GM12878 (cell line): ENCODE data around the gene AKAP13. TPM values are rescaled to one million over a fixed set of nuclear protein-coding genes. Genes with fewer than 3 reads are reported as not detected.

Experiments used
- BACH1 ChIP-seq: fragments of 450-650 bp; IDR thresholded peaks from 2 replicates; pipeline ENCODE4 v1.6.1; 2017; ENCODE audit warnings: mild to moderate bottlenecking, borderline replicate concordance
- CBFB ChIP-seq: IDR thresholded peaks from 2 replicates; pipeline ENCODE4 v1.6.1; 2016; ENCODE audit warnings: antibody characterized with exemption, low read depth
- CHD1 ChIP-seq: IDR thresholded peaks from 2 replicates; pipeline ENCODE4 v1.6.1; 2012; ENCODE audit warnings: low read depth, low read length, improper control_type of control experiment
- CHD2 ChIP-seq: IDR thresholded peaks from 2 replicates; pipeline ENCODE4 v1.6.1; 2011; ENCODE audit warnings: low read depth, low read length, improper control_type of control experiment, borderline replicate concordance
- E4F1 ChIP-seq: fragments of 450-650 bp; IDR thresholded peaks from 2 replicates; pipeline ENCODE4 v1.6.1; 2018; ENCODE audit warnings: borderline replicate concordance, mild to moderate bottlenecking; ENCODE audit not compliant: partially characterized antibody
- NFYA ChIP-seq: IDR thresholded peaks from 2 replicates; pipeline ENCODE4 v1.6.1; 2011; ENCODE audit warnings: low read depth, mild to moderate bottlenecking, low read length, improper control_type of control experiment, borderline replicate concordance
- NFYB ChIP-seq: IDR thresholded peaks from 2 replicates; pipeline ENCODE4 v1.6.1; 2011; ENCODE audit warnings: low read depth, mild to moderate bottlenecking, low read length, improper control_type of control experiment, moderate library complexity; ENCODE audit not compliant: insufficient read depth
- POLR2AphosphoS2 ChIP-seq: IDR thresholded peaks from 2 replicates; pipeline ENCODE4 v1.6.1; 2011; ENCODE audit warnings: low read depth, mild to moderate bottlenecking, low read length, improper control_type of control experiment, moderate library complexity
- POLR2AphosphoS5 ChIP-seq: IDR thresholded peaks from 2 replicates; pipeline ENCODE4 v1.6.1; 2011; ENCODE audit warnings: mild to moderate bottlenecking, low read length, inconsistent platforms
- POU2F2 ChIP-seq: IDR thresholded peaks from 3 replicates; pipeline ENCODE4 v1.6.1; 2011; ENCODE audit warnings: low read depth, mild to moderate bottlenecking, low read length, borderline replicate concordance
- REST ChIP-seq: IDR thresholded peaks from 2 replicates; pipeline ENCODE4 v1.6.1; 2012; ENCODE audit warnings: mild to moderate bottlenecking, low read depth, low read length
- RFX5 ChIP-seq: IDR thresholded peaks from 2 replicates; pipeline ENCODE4 v1.6.1; 2011; ENCODE audit warnings: low read depth, low read length, improper control_type of control experiment
- SIN3A ChIP-seq: IDR thresholded peaks from 2 replicates; pipeline ENCODE4 v1.6.1; 2012; ENCODE audit warnings: low read depth, low read length, improper control_type of control experiment
- SREBF1 ChIP-seq: IDR thresholded peaks from 2 replicates; pipeline ENCODE4 v1.6.1; 2012; ENCODE audit warnings: mild to moderate bottlenecking, low read length
- STAT1 ChIP-seq: fragments of 450-650 bp; conservative IDR thresholded peaks from 2 replicates; pipeline ENCODE4 v1.6.1; 2014; ENCODE audit warnings: antibody characterized with exemption, mild to moderate bottlenecking
- SUZ12 ChIP-seq: fragments of 200-600 bp; sonication (generic); IDR thresholded peaks from one replicate; pipeline ENCODE4 v1.6.1; 2018; ENCODE audit warnings: antibody characterized with exemption, mild to moderate bottlenecking; ENCODE audit not compliant: unreplicated experiment
- TBL1XR1 ChIP-seq: IDR thresholded peaks from 2 replicates; pipeline ENCODE4 v1.6.1; 2012; ENCODE audit warnings: low read depth, low read length, improper control_type of control experiment
- USF2 ChIP-seq: IDR thresholded peaks from 2 replicates; pipeline ENCODE4 v1.6.1; 2011; ENCODE audit warnings: low read depth, low read length, improper control_type of control experiment, borderline replicate concordance
- YBX1 ChIP-seq: fragments of 450-650 bp; IDR thresholded peaks from 2 replicates; pipeline ENCODE4 v1.6.1; 2016; ENCODE audit warnings: antibody characterized with exemption
- polyA plus RNA-seq, 11 experiments: library from polyadenylated mRNA; depleted of rRNA in 4 of 11; unstranded in 6 of 11; stranded (reverse) in 5 of 11; fragments of >200 nt; fragmentation: Nextera tagmentation in 4 of 11; fragmentation: Illumina TruSeq in 1 of 11; extraction: Ambion mirVana in 4 of 11; extraction: Trizol in 1 of 11; gene quantifications; 1 replicate in 1 of 11; 2 replicates in 10 of 11; pipeline versions ENCODE4 v1.2.1 to v1.2.3, GENCODE V29; 2011 to 2016; ENCODE audit warnings: inconsistent platforms in 2 of 11, missing spikeins in 2 of 11, low read depth in 1 of 11
- total RNA-seq, 4 experiments: library from RNA; depleted of rRNA in 3 of 4; stranded (reverse); fragments of >200 nt in 3 of 4; fragmentation: Illumina TruSeq in 1 of 4; extraction: Trizol in 1 of 4; gene quantifications; 2 replicates each; pipeline versions ENCODE4 v1.2.1 to v1.2.3, GENCODE V29; 2013 to 2021

AKAP13 gene
- total and polyA plus RNA-seq, 10 of the 15 experiments (the other 5 are each of a cell fraction or from before 2014, with no cell fraction given), result 14.4 to 74.9 (median 55.1) TPM

- TF ChIP-seq POLR2AphosphoS5, result no peak
- no peak for TF ChIP-seq CBFB
- TF ChIP-seq E4F1, result no peak
- TF ChIP-seq STAT1, result no peak
- TF ChIP-seq POU2F2, result no peak
- peak; percentile 39; the same call in 1 of the 2 replicates for TF ChIP-seq CHD2
- TF ChIP-seq USF2, result no peak
- no peak for TF ChIP-seq CHD1
- TF ChIP-seq BACH1, result no peak
- TF ChIP-seq TBL1XR1, result no peak
- TF ChIP-seq POLR2AphosphoS2, result no peak
- no peak for TF ChIP-seq NFYB
- no peak for TF ChIP-seq SUZ12
- TF ChIP-seq REST, result no peak
- TF ChIP-seq RFX5, result no peak
- no peak for TF ChIP-seq YBX1
- no peak for TF ChIP-seq SIN3A
- no peak for TF ChIP-seq SREBF1
- TF ChIP-seq NFYA, result no peak
These were observed 287.4 kb downstream of the AKAP13 start (continued) for GRCh38 chr15:85667491-85668424.
